VCaP (cell line): ENCODE measurements around the gene EBF4.

Experiments
- H3K27ac ChIP-seq: fragments of 450-650 bp; 2 replicates; pipeline ENCODE4 v1.5.1; 2017
- TF ChIP-seq, protein P1 (sequence below): fragments of 450-650 bp; conservative IDR thresholded peaks from 2 replicates; pipeline ENCODE4 v1.5.1; 2017; ENCODE audit warnings: mild to moderate bottlenecking, moderate library complexity

The EBF4 gene

DNA sequence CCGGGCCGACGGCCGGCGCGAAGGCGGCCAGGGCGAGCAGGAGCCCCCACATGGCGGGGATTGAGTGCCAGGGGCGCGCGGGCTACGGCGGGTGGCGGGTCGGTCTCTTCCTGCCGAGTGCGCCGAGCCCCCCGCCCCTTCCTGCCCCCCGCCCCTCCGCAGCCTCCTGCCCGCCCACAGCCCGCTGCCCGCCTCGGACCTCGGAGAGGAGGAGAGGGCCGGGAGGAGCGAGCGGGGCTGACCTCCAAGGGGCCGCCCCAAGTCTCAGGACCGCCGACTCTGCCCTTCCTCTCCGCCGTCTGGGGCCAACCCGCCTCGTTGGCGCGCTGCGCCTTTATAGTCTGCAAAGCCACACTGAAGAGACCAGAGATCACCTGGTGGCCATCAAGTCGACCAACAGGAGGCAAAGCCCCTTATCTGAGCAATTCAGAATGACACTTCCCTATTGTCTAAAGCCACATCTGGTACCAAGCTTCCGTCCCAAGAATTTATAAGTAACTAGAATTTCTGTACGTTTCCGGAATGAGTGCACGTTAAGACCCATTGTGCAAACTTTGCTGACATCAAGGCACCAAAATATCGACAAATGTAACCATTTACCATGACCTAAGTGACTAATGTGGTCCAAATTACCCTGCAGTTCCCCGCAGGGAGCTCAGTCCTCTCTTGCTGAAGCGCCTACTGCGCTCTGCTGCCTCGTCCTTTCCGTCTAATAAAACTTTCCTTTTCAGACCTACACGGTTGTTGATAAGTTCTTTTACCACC is 108.1 kb downstream of the EBF4 start, which contains the start of gene CPXM1:
TSS of gene CPXM1 (minus strand) at position 107 of the 765 bp plus-strand sequence. CDS start at position 52, 55 bp downstream.
- TF ChIP-seq, protein P1, sequence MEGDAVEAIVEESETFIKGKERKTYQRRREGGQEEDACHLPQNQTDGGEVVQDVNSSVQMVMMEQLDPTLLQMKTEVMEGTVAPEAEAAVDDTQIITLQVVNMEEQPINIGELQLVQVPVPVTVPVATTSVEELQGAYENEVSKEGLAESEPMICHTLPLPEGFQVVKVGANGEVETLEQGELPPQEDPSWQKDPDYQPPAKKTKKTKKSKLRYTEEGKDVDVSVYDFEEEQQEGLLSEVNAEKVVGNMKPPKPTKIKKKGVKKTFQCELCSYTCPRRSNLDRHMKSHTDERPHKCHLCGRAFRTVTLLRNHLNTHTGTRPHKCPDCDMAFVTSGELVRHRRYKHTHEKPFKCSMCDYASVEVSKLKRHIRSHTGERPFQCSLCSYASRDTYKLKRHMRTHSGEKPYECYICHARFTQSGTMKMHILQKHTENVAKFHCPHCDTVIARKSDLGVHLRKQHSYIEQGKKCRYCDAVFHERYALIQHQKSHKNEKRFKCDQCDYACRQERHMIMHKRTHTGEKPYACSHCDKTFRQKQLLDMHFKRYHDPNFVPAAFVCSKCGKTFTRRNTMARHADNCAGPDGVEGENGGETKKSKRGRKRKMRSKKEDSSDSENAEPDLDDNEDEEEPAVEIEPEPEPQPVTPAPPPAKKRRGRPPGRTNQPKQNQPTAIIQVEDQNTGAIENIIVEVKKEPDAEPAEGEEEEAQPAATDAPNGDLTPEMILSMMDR, result no peak
- no peak within 1 kb of the TSS for H3K27ac ChIP-seq

DNA sequence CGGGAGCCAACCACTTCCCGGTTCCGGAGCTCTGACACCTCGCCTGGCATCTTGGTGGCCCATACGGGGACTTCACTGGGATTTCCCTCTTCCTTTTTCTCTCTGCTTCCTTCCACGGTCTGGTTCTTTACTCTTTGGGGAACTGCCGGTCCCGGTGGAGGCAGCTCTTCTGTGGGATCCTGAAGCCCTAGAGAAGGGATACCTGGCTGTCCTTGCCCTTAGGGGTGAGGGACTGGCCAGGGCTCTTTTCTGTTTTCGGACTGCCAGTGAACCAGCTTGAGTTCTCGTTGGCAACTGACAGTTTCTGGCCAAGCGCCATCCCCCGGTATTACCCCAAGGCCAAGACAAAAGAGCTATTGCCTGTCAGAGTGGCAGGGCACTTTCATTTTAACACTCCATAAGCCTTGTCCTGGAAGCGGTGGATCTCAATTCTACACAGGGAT is 108.7 kb downstream of the EBF4 start:
- TF ChIP-seq, protein P1, result no peak
- no peak overlapping the region for H3K27ac ChIP-seq

DNA sequence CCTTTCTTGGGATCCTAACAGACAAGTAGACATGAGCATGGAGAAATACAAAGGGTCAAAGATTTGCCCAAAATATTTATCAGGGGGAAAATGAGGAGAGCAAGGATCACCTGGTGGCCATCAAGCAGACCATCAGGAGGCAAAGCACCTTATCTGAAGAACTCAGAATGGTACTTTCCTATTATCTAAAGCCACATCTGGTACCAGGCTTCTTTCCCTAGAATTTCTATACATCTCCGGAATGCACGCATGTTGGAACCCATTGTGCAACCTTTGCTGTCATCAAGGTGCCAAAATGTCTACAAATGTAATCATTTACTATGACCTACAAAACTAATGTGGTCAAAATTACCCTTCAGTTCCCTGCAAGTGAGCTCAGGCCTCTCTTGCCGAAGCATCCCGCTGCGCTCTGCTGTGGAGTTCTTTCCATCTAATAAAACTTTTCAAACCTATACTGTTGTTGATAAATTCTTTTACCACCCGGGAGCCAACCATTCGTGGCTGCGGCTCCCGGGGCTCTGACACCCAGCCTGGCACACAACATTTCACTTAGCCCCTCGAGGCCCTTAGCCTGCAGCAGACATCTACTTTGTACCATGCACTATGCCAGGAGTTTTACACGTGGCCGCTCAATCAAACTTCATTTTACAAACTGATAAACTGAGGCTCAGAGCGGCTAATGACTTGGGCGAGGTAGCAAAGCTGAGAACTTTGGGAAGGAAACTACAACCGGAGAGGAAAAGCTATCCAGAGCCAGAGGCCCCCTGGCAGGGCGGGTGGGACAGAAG is 111.7 kb downstream of the EBF4 start:
- H3K27ac ChIP-seq, result no peak overlapping the region
- TF ChIP-seq, protein P1, result no peak

DNA sequence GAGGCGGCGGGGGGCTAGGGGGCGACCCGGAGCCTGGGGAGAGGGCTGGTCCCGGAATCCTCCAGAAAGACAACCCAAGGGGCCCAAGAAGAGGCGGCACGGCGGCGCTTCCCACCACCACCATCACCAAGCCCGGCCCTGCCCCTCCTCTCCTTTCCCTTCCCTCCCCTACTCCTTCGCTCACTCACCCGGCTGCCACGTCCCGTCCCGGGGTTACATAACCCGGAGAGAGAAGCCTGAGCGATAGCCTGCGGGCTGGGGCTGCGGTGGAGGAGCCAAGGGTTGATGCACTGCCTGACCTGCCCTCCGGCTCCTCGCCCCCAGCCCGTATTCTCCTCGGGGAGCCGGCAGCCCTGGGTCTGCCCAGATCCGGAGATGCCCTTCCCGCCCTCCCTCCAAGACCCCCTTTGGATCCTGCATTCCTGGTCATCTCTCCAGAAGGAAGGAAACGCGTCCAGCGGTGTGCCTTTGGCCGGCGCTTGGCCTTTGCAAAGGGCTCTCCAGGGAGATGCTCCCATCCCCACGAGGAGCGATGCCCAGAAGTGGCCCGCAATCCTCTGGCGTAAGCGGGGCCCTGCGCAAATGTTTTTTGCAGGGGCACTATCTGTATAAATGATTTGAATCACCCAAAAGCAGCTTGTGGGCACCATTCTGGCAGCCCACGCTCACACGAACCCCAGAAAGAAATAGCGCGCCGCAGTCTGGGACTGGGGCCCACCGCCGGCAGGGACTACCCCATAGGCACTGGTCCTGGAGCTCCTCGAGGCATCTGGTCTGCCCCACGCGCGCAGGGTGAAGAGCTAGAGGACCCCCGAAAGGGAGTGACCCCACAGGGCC is 112.5 kb downstream of the EBF4 start:
- TF ChIP-seq, protein P1, result no peak

DNA sequence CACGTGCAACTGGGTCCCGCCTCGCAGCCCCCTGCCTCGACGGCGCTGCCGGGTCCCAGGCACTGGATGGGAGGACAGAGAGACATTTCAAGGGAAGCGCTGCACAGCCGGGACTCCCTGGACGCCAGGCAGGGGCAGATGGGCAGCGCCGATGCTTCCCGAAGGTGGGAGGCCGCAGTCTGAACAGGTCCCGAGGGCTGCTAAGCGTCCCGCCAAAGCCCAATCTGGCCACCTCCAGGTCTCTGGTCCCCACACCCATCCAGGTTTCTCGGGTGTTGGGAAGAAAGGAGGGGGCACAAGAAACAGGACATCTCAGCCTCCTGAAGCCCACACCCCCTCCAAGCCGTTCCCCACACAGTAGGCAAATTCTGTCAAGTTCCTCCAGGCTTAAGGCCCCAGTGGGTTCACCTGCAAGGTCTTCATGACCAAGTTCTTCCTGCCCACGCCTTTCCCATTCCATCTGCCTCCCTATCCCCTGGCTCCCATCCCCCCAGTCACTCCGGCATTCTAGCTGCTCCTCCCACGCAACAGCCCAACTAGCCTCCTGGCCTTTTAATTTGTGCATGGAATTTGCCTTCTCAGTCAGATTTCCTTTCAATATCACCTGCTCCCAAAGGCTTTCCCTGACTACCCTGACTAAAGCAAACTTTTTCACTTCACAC is 113.2 kb downstream of the EBF4 start:
- H3K27ac ChIP-seq, result no peak overlapping the region
- TF ChIP-seq, protein P1, result no peak

More for the DNA sequence above, 112.5 kb downstream of the EBF4 start:
- no peak overlapping the region for H3K27ac ChIP-seq

DNA sequence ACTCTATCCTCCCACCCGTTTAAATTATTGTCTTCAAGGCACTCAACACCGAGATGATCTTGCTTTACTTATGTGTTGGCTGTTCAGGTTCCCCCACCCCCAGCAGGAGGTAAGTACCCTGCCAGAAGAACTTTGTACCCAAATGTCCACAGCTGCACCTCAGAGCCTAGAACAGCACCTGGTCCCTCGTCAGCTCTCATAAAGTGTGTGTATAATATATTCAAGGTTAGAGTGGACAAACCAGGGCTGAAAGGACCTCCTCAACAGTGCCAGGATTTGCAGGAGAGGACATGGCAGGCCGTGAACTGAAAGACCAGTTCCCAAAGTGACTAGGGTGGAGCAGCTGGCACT is 113.7 kb downstream of the EBF4 start:
- TF ChIP-seq, protein P1, result no peak

More for the DNA sequence above, 113.7 kb downstream of the EBF4 start:
- H3K27ac ChIP-seq, result no peak overlapping the region
